Stimulated activated CD8-positive, alpha-beta memory T cell treated with anti-CD3 and anti-CD28 coated beads, Interleukin-15, amount 100 ng/mL, for 4 hours (primary cell): ENCODE data around the gene STK38L.

Experiments used
- DNase-seq, 2 donors: peaks; one replicate each; pipeline ENCODE4 v3.0.0-alpha.2; 2020; ENCODE audit warnings: low read depth in 2 of 2

Gene STK38L

GRCh38 chr12:27316947-27317346 is 72.9 kb downstream of the STK38L start:
- DNase-seq: no peak

GRCh38 chr12:27319409-27319808 is 75.3 kb downstream of the STK38L start:
- no peak for DNase-seq

GRCh38 chr12:27319848-27320247 is 75.8 kb downstream of the STK38L start:
- no peak for DNase-seq

- DNase-seq: no peak
Measured at GRCh38 chr12:27324530-27324929, 80.4 kb downstream of the STK38L start.

- no peak for DNase-seq
Measured at GRCh38 chr12:27330846-27331245, 86.8 kb downstream of the STK38L start.

GRCh38 chr12:27331291-27331926 is 87.3 kb downstream of the STK38L start:
- DNase-seq: no peak

- DNase-seq: no peak
Measured at GRCh38 chr12:27331927-27332324, 87.8 kb downstream of the STK38L start.

GRCh38 chr12:27332407-27332713 is 88.3 kb downstream of the STK38L start:
- DNase-seq: no peak

- peak in 1 of 2 donors; percentile 9 for DNase-seq
Measured at GRCh38 chr12:27332714-27333402, 88.8 kb downstream of the STK38L start, which contains the start of gene BMAL2. TSS of gene BMAL2 (plus strand) at chr12:27332836. CDS start at chr12:27333073, 237 bp downstream.

GRCh38 chr12:27333403-27334009 is 89.4 kb downstream of the STK38L start:
- peak in 1 of 2 donors; percentile 3 for DNase-seq

- DNase-seq: no peak
Measured at GRCh38 chr12:27334042-27334720, 90.1 kb downstream of the STK38L start.

- no peak for DNase-seq
Measured at GRCh38 chr12:27334721-27335082, 90.6 kb downstream of the STK38L start.

GRCh38 chr12:27335364-27336281 is 91.5 kb downstream of the STK38L start:
- DNase-seq: no peak

GRCh38 chr12:27336282-27336653 is 92.2 kb downstream of the STK38L start:
- no peak for DNase-seq

- DNase-seq: no peak
Measured at GRCh38 chr12:27337376-27337775, 93.3 kb downstream of the STK38L start.

GRCh38 chr12:27338473-27338872 is 94.4 kb downstream of the STK38L start:
- DNase-seq: no peak

- no peak for DNase-seq
Measured at GRCh38 chr12:27340971-27341370, 96.9 kb downstream of the STK38L start.

GRCh38 chr12:27342536-27342935 is 98.5 kb downstream of the STK38L start:
- DNase-seq: no peak

- no peak for DNase-seq
Measured at GRCh38 chr12:27343255-27344000, 99.3 kb downstream of the STK38L start.

- DNase-seq: no peak
Measured at GRCh38 chr12:27344246-27344645, 100.2 kb downstream of the STK38L start.

- DNase-seq: no peak
Measured at GRCh38 chr12:27344760-27345159, 100.7 kb downstream of the STK38L start.
